Vagina (tissue), 2 donors: Measurements from ENCODE around the gene TOMM40L. TPM values are rescaled to one million over a fixed set of nuclear protein-coding genes. Genes with fewer than 3 reads are reported as not detected.

Source experiments
- DNase-seq, 2 donors: peaks; one replicate each; pipeline ENCODE4 v3.0.0-alpha.2; 2017; ENCODE audit errors: extremely low spot score in 2 of 2
- H3K27ac ChIP-seq: fragments of 200-600 bp; sonication (generic); one replicate; pipeline ENCODE4 v1.5.1; 2019
- H3K27me3 ChIP-seq: fragments of 200-600 bp; sonication (generic); one replicate; pipeline ENCODE4 v1.5.1; 2019
- H3K36me3 ChIP-seq, 2 donors: fragments of 200-600 bp; sonication (generic); one replicate each; pipeline ENCODE4 v1.5.1; 2017 to 2019
- H3K4me1 ChIP-seq: fragments of 200-600 bp; sonication (generic); one replicate; pipeline ENCODE4 v1.5.1; 2019
- H3K4me3 ChIP-seq, 2 donors: fragments of 200-600 bp; sonication (generic); 1 replicate in 1 of 2; 2 replicates in 1 of 2; pipeline ENCODE4 v1.5.1; 2016 to 2019
- H3K9me3 ChIP-seq: fragments of 200-600 bp; sonication (generic); one replicate; pipeline ENCODE4 v1.5.1; 2019
- POLR2A ChIP-seq, 2 donors: fragments of 450-650 bp; IDR thresholded peaks; one replicate each; pipeline ENCODE4 v1.6.1; 2017; ENCODE audit warnings: antibody characterized with exemption in 2 of 2, mild to moderate bottlenecking in 2 of 2, moderate library complexity in 2 of 2
- POLR2AphosphoS5 ChIP-seq, 2 donors: sonication (generic); formaldehyde crosslinking; IDR thresholded peaks; one replicate each; pipeline ENCODE4 v1.9.0; 2017; ENCODE audit warnings: antibody characterized with exemption in 2 of 2, mild to moderate bottlenecking in 2 of 2, low read depth in 1 of 2; ENCODE audit not compliant: insufficient read depth in 1 of 2
- intact Hi-C: fragments of 100-400 bp; cut with DNase I; formaldehyde crosslinking; loops from one replicate; pipeline ENCODE4 v1.15.1; 2023
- total RNA-seq: library from RNA; depleted of rRNA; stranded (reverse); fragments of >200 nt; gene quantifications from one replicate; pipeline ENCODE4 v1.2.3, GENCODE V29; 2016
- TF ChIP-seq, protein P1 (sequence below), 3 experiments: fragments of 450-650 bp in 2 of 3; fragments of 200-600 bp in 1 of 3; sonication (generic) in 1 of 3; IDR thresholded peaks; one replicate each; pipeline ENCODE4 v1.5.1; 2017 to 2019; ENCODE audit warnings: antibody characterized with exemption in 3 of 3, mild to moderate bottlenecking in 2 of 3, moderate library complexity in 2 of 3

Gene TOMM40L
- total RNA-seq, 1 donor from 2014 or later = 15.0 TPM

DNA sequence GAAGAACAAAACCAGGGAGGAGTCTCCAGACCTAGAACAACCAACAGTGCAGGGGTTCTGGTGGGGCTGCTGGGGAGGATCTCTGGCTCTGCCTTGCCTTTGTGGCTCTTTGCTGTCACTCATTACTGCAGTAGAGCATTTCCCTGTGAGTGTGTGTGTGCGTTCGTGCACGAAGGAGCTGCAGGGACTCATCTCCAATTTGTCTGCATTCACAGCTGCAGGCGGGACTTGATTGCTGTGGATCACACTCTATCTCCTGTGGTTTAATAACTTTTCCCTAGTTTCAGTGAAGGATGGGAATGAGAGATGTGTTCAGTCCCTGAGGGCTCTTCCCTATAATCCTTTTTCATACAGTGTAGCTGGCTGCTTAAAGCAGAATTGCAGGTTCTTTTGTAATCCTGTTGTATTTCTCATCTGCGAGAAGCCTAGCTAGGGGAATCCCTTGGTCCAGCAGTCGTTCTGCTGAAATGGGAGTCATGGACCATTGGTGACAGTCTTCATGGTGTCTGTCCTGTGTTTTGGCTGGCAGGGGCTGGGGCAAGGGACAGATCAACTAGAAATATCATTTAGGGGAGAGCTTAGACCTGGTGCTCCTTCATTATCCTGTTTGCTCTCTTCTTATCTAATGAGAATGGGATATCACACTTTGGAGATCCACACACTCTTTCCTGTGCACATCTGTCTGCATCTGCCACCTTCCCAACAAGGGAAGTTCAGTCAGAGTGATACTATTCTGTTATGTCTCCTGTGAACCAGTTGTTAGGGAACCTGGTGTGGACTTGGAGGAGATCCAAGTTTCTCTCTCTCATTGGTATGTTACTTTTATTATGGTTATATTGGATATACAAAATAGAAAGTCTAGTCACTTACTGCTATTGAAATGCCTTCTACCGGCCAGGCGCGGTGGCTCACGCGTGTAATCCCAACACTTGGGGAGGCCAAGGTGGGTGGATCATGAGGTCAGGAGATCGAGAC lies 35.7 kb downstream of the TOMM40L start:
- Histone ChIP-seq H3K36me3 (no peaks in the 10 kb centered on the region), H3K27me3 (no peaks in the 10 kb centered on the region), H3K4me3 (no peak overlapping the region), H3K27ac (no peak overlapping the region), H3K4me1 (peaks cover 22% of the 10 kb centered on the region), H3K9me3 (peaks cover 4% of the 10 kb centered on the region)
- intact Hi-C loops = no loop called here
- no peak for DNase-seq
- TF ChIP-seq POLR2AphosphoS5 (IDR thresholded peaks at IDR 0.05; ENCODE audit: insufficient read depth in 1 of 2, low read depth in 1 of 2) (no peak), POLR2A (IDR thresholded peaks at IDR 0.05) (no peak)
- TF ChIP-seq, protein P1, sequence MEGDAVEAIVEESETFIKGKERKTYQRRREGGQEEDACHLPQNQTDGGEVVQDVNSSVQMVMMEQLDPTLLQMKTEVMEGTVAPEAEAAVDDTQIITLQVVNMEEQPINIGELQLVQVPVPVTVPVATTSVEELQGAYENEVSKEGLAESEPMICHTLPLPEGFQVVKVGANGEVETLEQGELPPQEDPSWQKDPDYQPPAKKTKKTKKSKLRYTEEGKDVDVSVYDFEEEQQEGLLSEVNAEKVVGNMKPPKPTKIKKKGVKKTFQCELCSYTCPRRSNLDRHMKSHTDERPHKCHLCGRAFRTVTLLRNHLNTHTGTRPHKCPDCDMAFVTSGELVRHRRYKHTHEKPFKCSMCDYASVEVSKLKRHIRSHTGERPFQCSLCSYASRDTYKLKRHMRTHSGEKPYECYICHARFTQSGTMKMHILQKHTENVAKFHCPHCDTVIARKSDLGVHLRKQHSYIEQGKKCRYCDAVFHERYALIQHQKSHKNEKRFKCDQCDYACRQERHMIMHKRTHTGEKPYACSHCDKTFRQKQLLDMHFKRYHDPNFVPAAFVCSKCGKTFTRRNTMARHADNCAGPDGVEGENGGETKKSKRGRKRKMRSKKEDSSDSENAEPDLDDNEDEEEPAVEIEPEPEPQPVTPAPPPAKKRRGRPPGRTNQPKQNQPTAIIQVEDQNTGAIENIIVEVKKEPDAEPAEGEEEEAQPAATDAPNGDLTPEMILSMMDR (IDR thresholded peaks at IDR 0.05) = no peak

DNA sequence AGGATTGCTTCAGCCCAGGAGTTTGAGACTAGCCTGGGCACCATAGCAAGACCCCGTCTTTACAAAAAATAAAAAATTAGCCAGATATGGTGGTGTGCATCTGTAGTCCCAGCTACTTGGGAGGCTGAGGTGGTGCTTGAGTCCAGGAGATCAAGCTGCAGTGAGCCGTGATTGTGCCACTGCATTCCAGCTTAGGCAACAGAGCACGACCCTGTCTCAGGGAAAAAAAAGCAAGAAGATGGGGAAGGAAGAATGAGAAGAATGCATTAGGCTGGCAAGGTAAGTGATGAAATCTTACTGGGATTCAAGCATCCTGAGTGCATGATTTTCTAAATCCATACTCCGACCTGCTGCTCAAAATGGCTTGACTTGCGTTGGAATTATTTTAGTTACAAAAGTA lies 39.4 kb downstream of the TOMM40L start:
- H3K4me1 ChIP-seq = peaks cover 9% of the 10 kb centered on the region
- intact Hi-C loops = no loop called here
- DNase-seq = no peak

DNA sequence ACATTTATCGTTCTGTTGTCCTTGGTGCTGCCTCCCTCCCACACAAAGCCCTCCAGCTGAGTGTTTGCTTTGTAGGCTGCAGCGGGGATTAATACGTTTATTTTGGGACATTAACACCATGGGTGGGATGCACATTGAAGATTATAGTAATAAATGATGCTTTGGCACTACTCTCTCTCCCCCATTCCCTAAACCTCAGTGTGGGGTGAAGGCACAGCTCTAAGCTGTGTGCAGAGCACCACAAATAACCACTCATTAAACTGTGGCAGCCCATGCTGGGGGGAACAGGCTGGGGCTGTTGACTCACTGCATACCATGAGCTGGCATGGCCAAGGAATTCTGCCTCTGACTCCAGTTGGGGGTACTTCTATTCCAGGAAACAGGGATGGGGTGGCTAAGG lies 40.3 kb downstream of the TOMM40L start:
- Histone ChIP-seq H3K9me3 (no peaks in the 10 kb centered on the region), H3K4me1 (peaks cover 2% of the 10 kb centered on the region), H3K27me3 (no peaks in the 10 kb centered on the region), H3K36me3 (no peaks in the 10 kb centered on the region), H3K4me3 (no peak overlapping the region), H3K27ac (no peak overlapping the region)
- DNase-seq = no peak
- intact Hi-C loops = no loop called here
- TF ChIP-seq, protein P1 (IDR thresholded peaks at IDR 0.05) = no peak
- no peak for TF ChIP-seq POLR2A (IDR thresholded peaks at IDR 0.05)
- no peak for TF ChIP-seq POLR2AphosphoS5 (IDR thresholded peaks at IDR 0.05; ENCODE audit: insufficient read depth in 1 of 2, low read depth in 1 of 2)

More for the DNA sequence above, 39.4 kb downstream of the TOMM40L start:
- no peak overlapping the region for H3K4me3 ChIP-seq
- no peak for TF ChIP-seq POLR2A (IDR thresholded peaks at IDR 0.05)
- TF ChIP-seq, protein P1 (IDR thresholded peaks at IDR 0.05) = no peak
- no peak for TF ChIP-seq POLR2AphosphoS5 (IDR thresholded peaks at IDR 0.05; ENCODE audit: insufficient read depth in 1 of 2, low read depth in 1 of 2)
- no peaks in the 10 kb centered on the region for H3K36me3 ChIP-seq
- no peak overlapping the region for H3K27ac ChIP-seq
- H3K27me3 ChIP-seq = no peaks in the 10 kb centered on the region
- no peaks in the 10 kb centered on the region for H3K9me3 ChIP-seq

DNA sequence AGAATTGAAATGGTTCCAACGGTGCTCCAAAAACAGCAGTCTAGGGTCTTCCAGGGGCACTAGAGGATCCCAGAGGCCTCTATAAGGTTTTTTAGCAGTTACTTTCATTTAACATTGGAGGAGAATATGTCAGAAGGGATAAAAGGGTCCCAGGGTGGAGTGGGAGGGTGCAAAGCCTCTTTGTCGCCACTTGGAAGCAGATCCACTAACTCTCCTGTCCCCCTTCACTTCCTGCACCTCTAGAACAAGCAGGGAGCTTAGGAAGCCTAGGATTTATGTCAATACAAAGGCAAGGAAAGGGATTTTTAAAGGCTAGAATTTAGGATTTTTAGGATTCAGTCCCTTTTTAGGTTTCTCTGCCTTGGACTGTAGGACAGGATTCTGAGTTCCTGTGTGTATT lies 41.0 kb downstream of the TOMM40L start:
- Histone ChIP-seq H3K27ac (no peak overlapping the region), H3K4me1 (no peaks in the 10 kb centered on the region), H3K4me3 (no peak overlapping the region), H3K36me3 (no peaks in the 10 kb centered on the region), H3K9me3 (no peaks in the 10 kb centered on the region), H3K27me3 (no peaks in the 10 kb centered on the region)
- DNase-seq = no peak
- intact Hi-C loops = no loop called here
- no peak for TF ChIP-seq POLR2A (IDR thresholded peaks at IDR 0.05)
- TF ChIP-seq POLR2AphosphoS5 (IDR thresholded peaks at IDR 0.05; ENCODE audit: insufficient read depth in 1 of 2, low read depth in 1 of 2) = no peak
- TF ChIP-seq, protein P1 (IDR thresholded peaks at IDR 0.05) = no peak

DNA sequence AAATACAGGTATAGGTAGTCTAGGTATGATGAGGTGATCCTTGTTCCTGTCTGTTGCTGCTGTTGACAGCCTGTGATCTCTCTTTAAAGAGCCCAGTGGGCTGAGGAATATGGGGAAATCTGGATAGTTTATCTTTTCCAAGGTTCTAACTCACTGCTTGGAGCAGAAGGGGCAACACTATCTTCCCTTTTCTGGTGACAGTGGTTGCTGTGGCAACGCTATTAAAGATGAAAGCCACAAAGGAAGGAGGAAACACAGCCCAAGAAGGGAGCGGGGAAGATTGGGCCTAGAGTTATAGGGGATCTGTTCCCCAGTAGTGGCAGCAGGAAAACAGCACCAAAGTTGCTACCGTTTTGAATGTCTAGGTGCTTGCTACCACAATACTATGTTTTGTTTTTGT lies 41.5 kb downstream of the TOMM40L start:
- no peak overlapping the region for H3K27ac ChIP-seq

More for the DNA sequence above, 41.5 kb downstream of the TOMM40L start:
- TF ChIP-seq POLR2AphosphoS5 (IDR thresholded peaks at IDR 0.05; ENCODE audit: insufficient read depth in 1 of 2, low read depth in 1 of 2) (no peak), POLR2A (IDR thresholded peaks at IDR 0.05) (no peak)
- TF ChIP-seq, protein P1 (IDR thresholded peaks at IDR 0.05) = no peak
- Histone ChIP-seq H3K36me3 (no peaks in the 10 kb centered on the region), H3K4me1 (no peaks in the 10 kb centered on the region), H3K9me3 (no peaks in the 10 kb centered on the region), H3K4me3 (no peak overlapping the region), H3K27me3 (no peaks in the 10 kb centered on the region)
- intact Hi-C loops = no loop called here
- DNase-seq = no peak
